Esophagus squamous epithelium (tissue), 4 donors: ENCODE measurements around the gene POU2F2.

Experiments
- POLR2A ChIP-seq, 4 donors: fragments of 450-650 bp; IDR thresholded peaks; one replicate each; pipeline ENCODE4 v1.6.1; 2017; ENCODE audit warnings: antibody characterized with exemption in 4 of 4, mild to moderate bottlenecking in 4 of 4, moderate library complexity in 3 of 4
- TF ChIP-seq, protein P1 (sequence below), 6 experiments: fragments of 450-650 bp in 4 of 6; fragments of 200-600 bp in 2 of 6; sonication (generic) in 2 of 6; IDR thresholded peaks; one replicate each; pipeline ENCODE4 v1.5.1; 2016 to 2019; ENCODE audit warnings: antibody characterized with exemption in 6 of 6, mild to moderate bottlenecking in 4 of 6, moderate library complexity in 4 of 6

DNA sequence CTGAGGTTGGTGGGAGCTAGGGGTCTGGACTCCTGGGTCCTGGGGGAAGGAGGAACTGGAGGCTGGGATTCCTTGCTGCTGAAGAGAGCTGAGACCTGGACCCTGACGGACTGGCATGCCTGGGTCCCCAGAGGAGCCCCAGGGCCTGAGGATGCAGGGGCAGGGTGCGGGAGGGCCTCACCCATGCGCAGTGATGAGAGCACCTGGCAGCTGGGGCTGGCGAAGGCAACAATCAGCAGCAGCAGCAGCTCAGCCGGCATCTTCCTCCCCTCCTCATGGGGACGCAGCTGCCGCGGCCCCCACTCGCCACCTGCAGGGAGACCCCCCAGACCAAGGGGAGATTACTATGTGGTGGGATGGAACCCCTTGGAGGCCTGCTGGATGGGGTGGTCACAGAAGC is 66.7 kb downstream of the POU2F2 start:
- TF ChIP-seq POLR2A (IDR thresholded peaks at IDR 0.05): no peak
- TF ChIP-seq, protein P1, sequence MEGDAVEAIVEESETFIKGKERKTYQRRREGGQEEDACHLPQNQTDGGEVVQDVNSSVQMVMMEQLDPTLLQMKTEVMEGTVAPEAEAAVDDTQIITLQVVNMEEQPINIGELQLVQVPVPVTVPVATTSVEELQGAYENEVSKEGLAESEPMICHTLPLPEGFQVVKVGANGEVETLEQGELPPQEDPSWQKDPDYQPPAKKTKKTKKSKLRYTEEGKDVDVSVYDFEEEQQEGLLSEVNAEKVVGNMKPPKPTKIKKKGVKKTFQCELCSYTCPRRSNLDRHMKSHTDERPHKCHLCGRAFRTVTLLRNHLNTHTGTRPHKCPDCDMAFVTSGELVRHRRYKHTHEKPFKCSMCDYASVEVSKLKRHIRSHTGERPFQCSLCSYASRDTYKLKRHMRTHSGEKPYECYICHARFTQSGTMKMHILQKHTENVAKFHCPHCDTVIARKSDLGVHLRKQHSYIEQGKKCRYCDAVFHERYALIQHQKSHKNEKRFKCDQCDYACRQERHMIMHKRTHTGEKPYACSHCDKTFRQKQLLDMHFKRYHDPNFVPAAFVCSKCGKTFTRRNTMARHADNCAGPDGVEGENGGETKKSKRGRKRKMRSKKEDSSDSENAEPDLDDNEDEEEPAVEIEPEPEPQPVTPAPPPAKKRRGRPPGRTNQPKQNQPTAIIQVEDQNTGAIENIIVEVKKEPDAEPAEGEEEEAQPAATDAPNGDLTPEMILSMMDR (IDR thresholded peaks at IDR 0.05): no peak
